Frontal cortex (tissue), 4 donors: Measurements from ENCODE around the gene SGMS1. TPM values are rescaled to one million over a fixed set of nuclear protein-coding genes. Genes with fewer than 3 reads are reported as not detected.
"Not testable (repeated sequence)": the region's sequence is repeated elsewhere in the genome, so short reads cannot be mapped to it uniquely, and the experiment has no call there.

ENCODE experiments used
- DNase-seq, 2 donors: peaks; one replicate each; pipeline ENCODE4 v3.0.0; 2012; ENCODE audit warnings: low spot score in 2 of 2
- FAIRE-seq: peaks from 2 replicates; lab custom pipeline; 2012; peaks lifted over from hg19 to GRCh38; lab: Jason Lieb, UNC
- total RNA-seq: library from RNA; depleted of rRNA; stranded (reverse); fragments of >200 nt; gene quantifications from one replicate; pipeline ENCODE4 v1.2.3, GENCODE V29; 2014
- donor health status: control.
- donor health status: control.
- donor health status: control.

Gene SGMS1
- total RNA-seq, 1 donor from 2014 or later, result 35.1 TPM

- FAIRE-seq (no peak), DNase-seq (no peak)
These were observed 103.6 kb downstream of the SGMS1 start for GRCh38 chr10:50520115-50520514.

- FAIRE-seq, result no peak
- DNase-seq, result no peak
These were observed 106.1 kb downstream of the SGMS1 start for GRCh38 chr10:50517626-50518025.

- FAIRE-seq (no peak), DNase-seq (no peak)
These were observed 107.6 kb downstream of the SGMS1 start for GRCh38 chr10:50516171-50516570.

- FAIRE-seq (no peak), DNase-seq (no peak)
These were observed 108.3 kb downstream of the SGMS1 start for GRCh38 chr10:50515420-50515819.

- DNase-seq (no peak), FAIRE-seq (no peak)
These were observed 108.8 kb downstream of the SGMS1 start for GRCh38 chr10:50514995-50515394.

- FAIRE-seq (no peak), DNase-seq (no peak)
These were observed 109.8 kb downstream of the SGMS1 start for GRCh38 chr10:50513956-50514355.

GRCh38 chr10:50512743-50513416 lies 110.9 kb downstream of the SGMS1 start:
- DNase-seq (no peak), FAIRE-seq (no peak)

GRCh38 chr10:50512214-50512595 lies 111.6 kb downstream of the SGMS1 start:
- FAIRE-seq (no peak), DNase-seq (no peak)

GRCh38 chr10:50511492-50512213 lies 112.1 kb downstream of the SGMS1 start:
- no peak for DNase-seq
- FAIRE-seq, result no peak

- FAIRE-seq (peak; percentile 53), DNase-seq (no peak)
These were observed 113.0 kb downstream of the SGMS1 start for GRCh38 chr10:50510517-50511473.

- DNase-seq (no peak), FAIRE-seq (no peak)
These were observed 115.3 kb downstream of the SGMS1 start for GRCh38 chr10:50508315-50509051.

GRCh38 chr10:50506861-50507573 lies 116.7 kb downstream of the SGMS1 start:
- DNase-seq (peak in 1 of 2 donors; percentile 14), FAIRE-seq (peak; percentile 48)

- DNase-seq, result no peak
- no peak for FAIRE-seq
These were observed 119.4 kb downstream of the SGMS1 start for GRCh38 chr10:50504389-50504788.

GRCh38 chr10:50503661-50504320 lies 120.0 kb downstream of the SGMS1 start:
- no peak for FAIRE-seq
- no peak for DNase-seq

- DNase-seq, FAIRE-seq: not testable (repeated sequence)
These were observed 120.6 kb downstream of the SGMS1 start for GRCh38 chr10:50503156-50503555.

GRCh38 chr10:50501924-50502452 lies 121.8 kb downstream of the SGMS1 start:
- FAIRE-seq, result no peak

GRCh38 chr10:50501478-50501877 lies 122.3 kb downstream of the SGMS1 start:
- no peak for FAIRE-seq
- DNase-seq, result no peak

More at GRCh38 chr10:50501924-50502452, 121.8 kb downstream of the SGMS1 start:
- DNase-seq, result no peak

GRCh38 chr10:50498465-50498864 lies 125.3 kb downstream of the SGMS1 start:
- DNase-seq, result no peak
- no peak for FAIRE-seq
